ENCODE data around the gene FER.

DNA sequence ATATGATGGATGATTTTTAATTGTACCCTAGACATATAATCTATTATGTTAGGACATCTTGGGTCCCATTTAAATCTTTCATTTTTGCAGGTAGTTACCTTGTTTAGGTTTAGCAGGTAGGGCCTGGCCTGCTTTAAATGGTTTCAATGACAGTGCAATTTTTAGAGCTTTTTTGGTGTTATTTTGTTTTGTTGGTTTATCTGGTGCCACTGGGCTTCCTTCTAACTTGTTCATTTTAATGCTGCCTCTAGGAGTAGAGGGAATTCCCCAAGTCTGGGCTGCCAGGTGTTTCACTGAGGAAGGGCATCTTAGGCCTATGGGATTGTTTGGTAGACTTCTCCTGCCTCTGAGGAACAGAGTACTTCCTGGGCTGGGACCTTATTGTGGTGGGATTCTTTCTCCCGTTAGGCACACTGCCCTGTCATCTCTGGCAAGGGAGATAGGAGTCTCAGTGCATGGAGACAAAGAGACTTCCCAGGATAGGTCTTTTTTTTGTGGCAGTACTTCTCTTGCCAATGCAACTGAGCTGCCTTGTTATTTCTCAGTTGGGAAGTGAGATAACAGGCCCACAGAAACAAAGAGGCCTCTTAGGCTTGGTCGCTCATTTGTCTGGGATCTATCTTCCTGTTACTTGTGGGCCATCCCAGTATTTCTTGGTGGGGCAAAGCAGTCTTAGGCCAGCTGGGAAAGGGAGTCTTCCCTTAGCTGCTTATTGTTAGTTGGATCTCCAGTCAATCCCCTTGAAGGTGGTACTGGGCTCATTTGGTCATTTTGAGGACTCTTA, 282.9 kb downstream of the FER start:
- TF ChIP-seq POLR2AphosphoS5 (IDR thresholded peaks at IDR 0.05; ENCODE audit: low read depth) (no peak), SPI1 (IDR thresholded peaks at IDR 0.05; ENCODE audit: borderline replicate concordance, low read depth) (no peak)
- TF ChIP-seq, protein P1, sequence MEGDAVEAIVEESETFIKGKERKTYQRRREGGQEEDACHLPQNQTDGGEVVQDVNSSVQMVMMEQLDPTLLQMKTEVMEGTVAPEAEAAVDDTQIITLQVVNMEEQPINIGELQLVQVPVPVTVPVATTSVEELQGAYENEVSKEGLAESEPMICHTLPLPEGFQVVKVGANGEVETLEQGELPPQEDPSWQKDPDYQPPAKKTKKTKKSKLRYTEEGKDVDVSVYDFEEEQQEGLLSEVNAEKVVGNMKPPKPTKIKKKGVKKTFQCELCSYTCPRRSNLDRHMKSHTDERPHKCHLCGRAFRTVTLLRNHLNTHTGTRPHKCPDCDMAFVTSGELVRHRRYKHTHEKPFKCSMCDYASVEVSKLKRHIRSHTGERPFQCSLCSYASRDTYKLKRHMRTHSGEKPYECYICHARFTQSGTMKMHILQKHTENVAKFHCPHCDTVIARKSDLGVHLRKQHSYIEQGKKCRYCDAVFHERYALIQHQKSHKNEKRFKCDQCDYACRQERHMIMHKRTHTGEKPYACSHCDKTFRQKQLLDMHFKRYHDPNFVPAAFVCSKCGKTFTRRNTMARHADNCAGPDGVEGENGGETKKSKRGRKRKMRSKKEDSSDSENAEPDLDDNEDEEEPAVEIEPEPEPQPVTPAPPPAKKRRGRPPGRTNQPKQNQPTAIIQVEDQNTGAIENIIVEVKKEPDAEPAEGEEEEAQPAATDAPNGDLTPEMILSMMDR (IDR thresholded peaks at IDR 0.05; ENCODE audit: insufficient read depth, low read length) = no peak

Data from HL-60 (cell line).